ENCODE data around the gene CHST9.

- TF ChIP-seq CTCF (IDR thresholded peaks at IDR 0.05), result no peak
- TF ChIP-seq POLR2AphosphoS5 (IDR thresholded peaks at IDR 0.05), result no peak
Observed at GRCh38 chr18:27211569-27211968, 26.5 kb upstream of the CHST9 start.

All from sigmoid colon (tissue), 4 donors.